AG04449 (cell line): ENCODE measurements around the gene TRAPPC3.

ENCODE experiments used
- CTCF ChIA-PET: fragments of 350-600 bp; formaldehyde crosslinking; extraction: SDS; loops from one replicate; lab custom pipeline; 2021; ENCODE audit warnings: antibody characterized with exemption; lab: Yijun Ruan, JAX
- POLR2A ChIA-PET: fragments of 400-600, 350-600 bp; formaldehyde crosslinking; extraction: SDS; loops from one replicate; lab custom pipeline; 2020; ENCODE audit warnings: antibody characterized with exemption, inconsistent platforms; lab: Yijun Ruan, JAX
- DNase-seq: peaks from one replicate; pipeline ENCODE4 v3.0.0-alpha.2; 2010; ENCODE audit warnings: low read depth, low spot score
- H3K4me3 ChIP-seq: 2 replicates; pipeline ENCODE4 v1.5.1; 2011; ENCODE audit warnings: low read depth, mild to moderate bottlenecking, control low read depth, low read length
- TF ChIP-seq, protein P1 (sequence below): IDR thresholded peaks from one replicate; pipeline ENCODE4 v1.5.1; 2011; ENCODE audit warnings: mild to moderate bottlenecking, moderate library complexity, low read length, control low read depth, inconsistent platforms; ENCODE audit not compliant: insufficient read depth; ENCODE audit errors: missing control alignments

The TRAPPC3 gene

GRCh38 chr1:36179220-36179600 is 29.9 kb upstream of the TRAPPC3 start:
- no peak for DNase-seq
- TF ChIP-seq, protein P1, sequence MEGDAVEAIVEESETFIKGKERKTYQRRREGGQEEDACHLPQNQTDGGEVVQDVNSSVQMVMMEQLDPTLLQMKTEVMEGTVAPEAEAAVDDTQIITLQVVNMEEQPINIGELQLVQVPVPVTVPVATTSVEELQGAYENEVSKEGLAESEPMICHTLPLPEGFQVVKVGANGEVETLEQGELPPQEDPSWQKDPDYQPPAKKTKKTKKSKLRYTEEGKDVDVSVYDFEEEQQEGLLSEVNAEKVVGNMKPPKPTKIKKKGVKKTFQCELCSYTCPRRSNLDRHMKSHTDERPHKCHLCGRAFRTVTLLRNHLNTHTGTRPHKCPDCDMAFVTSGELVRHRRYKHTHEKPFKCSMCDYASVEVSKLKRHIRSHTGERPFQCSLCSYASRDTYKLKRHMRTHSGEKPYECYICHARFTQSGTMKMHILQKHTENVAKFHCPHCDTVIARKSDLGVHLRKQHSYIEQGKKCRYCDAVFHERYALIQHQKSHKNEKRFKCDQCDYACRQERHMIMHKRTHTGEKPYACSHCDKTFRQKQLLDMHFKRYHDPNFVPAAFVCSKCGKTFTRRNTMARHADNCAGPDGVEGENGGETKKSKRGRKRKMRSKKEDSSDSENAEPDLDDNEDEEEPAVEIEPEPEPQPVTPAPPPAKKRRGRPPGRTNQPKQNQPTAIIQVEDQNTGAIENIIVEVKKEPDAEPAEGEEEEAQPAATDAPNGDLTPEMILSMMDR, result no peak
- POLR2A ChIA-PET, result no interaction called here
- CTCF ChIA-PET, result interaction anchor here (1.4 to 3.4 kb wide), 2 partner anchors 9 to 29 kb away, joined by 5 to 16 read pairs; partner anchors contain the start of gene TRAPPC3
- H3K4me3 ChIP-seq, result no peak overlapping the region

DNA sequence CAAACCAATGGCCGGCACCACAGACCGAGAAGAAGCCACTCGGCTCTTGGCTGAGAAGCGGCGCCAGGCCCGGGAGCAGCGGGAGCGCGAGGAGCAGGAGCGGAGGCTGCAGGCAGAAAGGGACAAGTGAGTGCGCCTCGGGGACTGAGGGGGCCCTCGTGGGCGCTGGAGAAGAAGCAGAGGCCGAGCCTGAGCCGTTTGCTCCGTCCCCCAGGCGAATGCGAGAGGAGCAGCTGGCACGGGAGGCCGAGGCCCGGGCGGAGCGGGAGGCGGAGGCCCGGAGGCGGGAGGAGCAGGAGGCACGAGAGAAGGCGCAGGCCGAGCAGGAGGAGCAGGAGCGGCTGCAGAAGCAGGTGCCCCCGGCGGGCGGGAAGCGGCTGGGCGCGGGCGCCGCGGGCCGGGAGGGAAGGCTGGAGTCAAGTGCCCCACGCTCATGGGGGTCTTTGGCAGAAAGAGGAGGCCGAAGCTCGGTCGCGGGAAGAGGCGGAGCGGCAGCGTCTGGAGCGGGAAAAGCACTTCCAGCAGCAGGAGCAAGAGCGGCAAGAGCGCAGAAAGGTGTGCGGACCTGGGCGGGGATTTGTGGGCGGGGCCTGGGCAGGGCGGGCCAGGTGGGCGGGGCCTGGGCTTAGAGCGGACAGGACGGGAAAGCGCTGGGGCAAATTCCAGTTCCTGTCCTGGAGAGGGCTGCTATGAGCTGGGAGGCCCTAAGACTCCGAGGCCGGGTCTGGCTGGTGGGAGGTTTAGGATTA is 29.4 kb upstream of the TRAPPC3 start:
- no peak for DNase-seq
- CTCF ChIA-PET, result interaction anchor here (3.4 kb wide), 1 partner anchor 9 kb away, joined by 16 read pairs; no protein-coding TSS in a partner anchor
- POLR2A ChIA-PET, result no interaction called here
- TF ChIP-seq, protein P1, result no peak
- no peak overlapping the region for H3K4me3 ChIP-seq

GRCh38 chr1:36177589-36178431 is 28.5 kb upstream of the TRAPPC3 start:
- TF ChIP-seq, protein P1, result no peak
- POLR2A ChIA-PET, result no interaction called here
- CTCF ChIA-PET, result interaction anchor here (3.4 kb wide), 1 partner anchor 10 kb away, joined by 16 read pairs; no protein-coding TSS in a partner anchor
- no peak overlapping the region for H3K4me3 ChIP-seq
- DNase-seq, result no peak

DNA sequence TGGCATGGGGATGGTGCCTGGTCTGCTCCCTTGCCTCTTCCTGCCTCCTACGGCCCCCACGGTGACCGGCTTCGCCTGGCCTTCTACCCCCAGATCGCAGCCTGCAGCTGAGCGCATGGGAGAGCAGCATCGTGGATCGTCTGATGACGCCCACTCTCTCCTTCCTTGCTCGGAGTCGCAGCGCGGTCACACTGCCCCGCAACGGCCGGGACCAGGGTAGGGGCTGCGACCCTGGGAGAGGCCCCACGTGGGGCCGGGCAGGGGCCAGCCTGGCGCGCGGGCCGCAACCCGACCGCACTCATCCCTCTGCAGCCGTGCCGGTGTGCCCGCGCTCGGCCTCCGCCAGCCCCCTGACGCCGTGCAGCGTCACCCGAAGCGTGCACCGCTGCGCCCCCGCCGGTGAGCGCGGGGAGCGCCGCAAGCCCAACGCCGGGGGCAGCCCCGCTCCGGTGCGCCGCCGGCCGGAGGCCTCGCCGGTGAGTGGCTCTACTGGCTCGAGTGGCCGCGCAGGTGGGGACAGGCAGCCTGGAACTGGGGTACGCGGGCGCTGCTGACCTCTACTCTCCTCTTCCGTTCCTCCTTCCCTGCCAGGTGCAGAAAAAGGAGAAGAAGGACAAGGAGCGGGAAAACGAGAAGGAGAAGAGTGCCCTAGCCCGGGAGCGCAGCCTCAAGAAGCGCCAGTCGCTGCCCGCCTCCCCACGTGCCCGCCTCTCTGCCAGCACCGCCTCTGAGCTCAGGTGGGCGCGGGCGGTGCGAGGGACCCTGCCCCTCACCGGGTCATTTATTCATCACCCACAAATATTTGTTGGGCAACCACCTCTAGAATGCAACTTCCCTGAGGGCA is 27.0 kb upstream of the TRAPPC3 start:
- TF ChIP-seq, protein P1, result no peak
- no peak for DNase-seq
- POLR2A ChIA-PET, result no interaction called here
- no peak overlapping the region for H3K4me3 ChIP-seq
- CTCF ChIA-PET, result interaction anchor here (0.6 to 7.8 kb wide), 2 partner anchors 12 to 27 kb away, joined by 3 to 54 read pairs; partner anchors contain the start of gene TRAPPC3

- ChIA-PET POLR2A (interaction anchor here (0.6 kb wide), 1 partner anchor 70 kb away, joined by 3 read pairs; no protein-coding TSS in a partner anchor), CTCF (interaction anchor here (0.6 to 7.8 kb wide), 3 partner anchors 13 to 75 kb away, joined by 3 to 54 read pairs (median 6); partner anchors contain the start of gene TRAPPC3)
- no peak for DNase-seq
- no peak overlapping the region for H3K4me3 ChIP-seq
- TF ChIP-seq, protein P1, result no peak
These were observed 26.1 kb upstream of the TRAPPC3 start for GRCh38 chr1:36175137-36176095.
